Measurements from ENCODE around the gene LAMTOR5.
"Not testable (repeated sequence)": the region's sequence is repeated elsewhere in the genome, so short reads cannot be mapped to it uniquely, and the experiment has no call there.

Gene LAMTOR5

DNA sequence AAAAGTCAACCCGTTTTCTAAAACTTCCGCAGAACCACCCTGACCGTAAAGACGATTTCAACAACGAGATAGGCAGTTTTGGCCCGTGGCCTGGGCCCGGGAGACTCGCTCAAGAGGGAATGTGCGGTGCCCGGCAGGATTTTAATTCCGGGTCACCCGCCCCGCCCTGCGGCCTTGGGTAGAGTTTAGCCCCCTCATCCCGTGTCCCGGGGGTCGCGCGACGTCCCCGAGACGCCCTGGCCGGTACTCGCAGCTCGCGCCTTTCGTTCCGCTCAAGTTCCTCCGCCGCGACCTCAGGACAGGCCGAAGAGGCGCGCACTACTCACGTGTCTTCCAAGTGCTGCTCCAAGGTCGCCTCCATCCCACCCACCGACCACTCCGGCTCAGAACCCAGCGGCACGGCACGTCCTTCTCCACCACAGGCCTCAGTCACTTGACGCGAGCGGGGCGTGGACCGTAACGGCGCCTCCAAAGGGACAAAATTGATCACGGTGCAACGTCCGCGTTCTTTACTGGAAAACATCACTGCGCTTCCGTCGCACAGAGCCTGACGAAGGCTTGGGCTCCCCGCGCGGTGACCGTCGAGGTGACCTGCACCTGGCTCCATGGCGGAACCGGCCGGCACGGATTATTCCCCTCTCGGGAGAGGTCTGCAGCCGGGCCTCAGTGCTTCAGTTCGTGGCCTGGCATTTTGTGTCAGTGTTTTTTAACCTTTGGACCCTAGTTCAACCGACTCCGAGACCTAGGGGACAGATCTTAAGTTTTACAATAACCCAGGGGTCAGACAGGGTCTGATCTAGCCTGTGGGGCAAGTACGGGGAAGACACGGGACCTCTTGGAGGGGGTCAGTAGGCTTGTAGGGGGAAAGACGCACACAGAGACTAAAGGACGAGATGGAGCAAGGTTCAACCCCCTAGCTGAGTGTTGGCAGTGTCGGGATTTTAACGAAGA is at the start of gene LAMTOR5:
Gene LAMTOR5 (minus strand): TSS at position 435 of the 951 bp plus-strand sequence. CDS start 74 bp downstream, at position 361.
- in situ Hi-C loops (cut with MboI; ENCODE audit: low sequenced_read_pairs), result no loop called here

- in situ Hi-C loops (cut with MboI; ENCODE audit: low sequenced_read_pairs), result loop anchor here (10.0 kb wide), 1 partner anchor 252 kb away; no protein-coding TSS in a partner anchor
These were observed 49.7 kb upstream of the LAMTOR5 start for GRCh38 chr1:110457206-110457605.

DNA sequence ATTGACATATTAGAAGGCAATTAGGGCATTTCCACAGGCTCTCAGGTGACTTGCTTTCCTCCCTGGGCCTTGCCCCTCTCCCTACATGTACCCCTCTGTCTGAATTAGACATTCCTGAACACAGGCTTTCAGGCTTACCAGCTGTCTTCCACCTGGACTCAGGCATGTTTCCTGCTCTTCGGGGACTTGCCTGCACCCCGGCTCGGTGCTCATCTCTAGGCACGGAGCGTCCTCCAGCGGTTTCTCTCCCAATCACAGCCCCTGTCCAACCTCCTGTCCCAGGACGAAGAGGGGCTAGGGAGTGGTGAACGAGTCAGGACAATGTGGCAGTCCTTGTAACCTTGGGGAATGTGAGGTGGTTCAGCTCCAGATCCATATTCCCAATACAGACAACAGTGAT is 47.7 kb upstream of the LAMTOR5 start:
- in situ Hi-C loops (cut with MboI; ENCODE audit: low sequenced_read_pairs), result loop anchor here (10.0 kb wide), 1 partner anchor 250 kb away; no protein-coding TSS in a partner anchor

GRCh38 chr1:110454328-110454727 is 46.8 kb upstream of the LAMTOR5 start:
- in situ Hi-C loops (cut with MboI; ENCODE audit: low sequenced_read_pairs), result loop anchor here (10.0 kb wide), 1 partner anchor 250 kb away; no protein-coding TSS in a partner anchor

DNA sequence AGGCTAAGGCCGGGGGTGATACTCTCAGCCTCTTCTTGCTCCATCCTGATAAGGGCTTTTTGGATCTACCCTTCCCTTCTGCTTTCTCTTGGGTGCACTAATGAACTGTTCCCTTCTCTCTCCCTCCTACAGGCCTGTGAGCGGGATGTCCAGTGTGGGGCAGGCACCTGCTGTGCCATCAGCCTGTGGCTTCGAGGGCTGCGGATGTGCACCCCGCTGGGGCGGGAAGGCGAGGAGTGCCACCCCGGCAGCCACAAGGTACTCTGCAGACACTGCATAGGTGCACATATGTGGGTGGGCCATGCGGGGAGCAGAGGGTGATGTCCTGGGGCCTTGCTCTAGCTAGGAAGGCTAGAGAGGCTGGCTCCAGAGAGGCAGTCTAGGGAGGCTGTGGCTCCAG is 46.3 kb upstream of the LAMTOR5 start:
- in situ Hi-C loops (cut with MboI; ENCODE audit: low sequenced_read_pairs), result loop anchor here (10.0 kb wide), 1 partner anchor 249 kb away; no protein-coding TSS in a partner anchor

DNA sequence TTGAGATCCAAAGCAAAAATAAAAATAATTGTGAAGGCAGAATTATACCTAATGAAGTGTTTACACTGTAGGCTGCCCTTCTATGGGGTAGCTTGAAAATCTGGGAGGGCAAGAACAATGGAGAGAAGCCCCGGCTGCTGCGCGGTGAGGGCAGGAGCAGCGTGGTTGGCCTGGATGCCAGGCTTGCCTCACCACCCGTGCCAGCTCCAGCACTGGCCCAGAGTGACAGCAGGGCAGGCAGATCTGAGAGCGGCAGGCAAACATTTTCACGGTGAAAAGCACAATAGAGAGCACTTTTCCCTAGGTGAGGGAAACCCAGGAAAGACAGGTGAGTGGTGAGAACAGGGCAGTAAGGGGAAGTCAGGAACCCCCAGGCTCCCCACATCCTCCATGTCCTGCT is 44.8 kb upstream of the LAMTOR5 start:
- in situ Hi-C loops (cut with MboI; ENCODE audit: low sequenced_read_pairs), result loop anchor here (10.0 kb wide), 1 partner anchor 248 kb away; no protein-coding TSS in a partner anchor

DNA sequence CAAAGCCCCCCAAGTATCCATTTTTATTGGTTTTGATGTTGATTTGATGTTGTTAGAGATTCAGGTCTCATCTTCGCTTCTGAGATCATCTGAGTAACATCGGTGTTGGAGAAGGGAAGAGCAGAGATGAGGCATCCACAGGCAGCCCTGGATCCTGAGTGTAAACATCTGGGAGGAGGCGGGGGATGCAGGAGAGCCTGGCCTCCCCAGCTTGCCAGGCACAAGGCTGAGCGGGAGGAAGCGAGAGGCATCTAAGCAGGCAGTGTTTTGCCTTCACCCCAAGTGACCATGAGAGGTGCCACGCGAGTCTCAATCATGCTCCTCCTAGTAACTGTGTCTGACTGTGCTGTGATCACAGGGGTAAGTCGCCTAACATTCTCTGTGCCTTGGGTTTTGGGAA is 43.4 kb upstream of the LAMTOR5 start, which contains the start of gene PROK1:
Gene PROK1 (plus strand): TSS at position 221 of the 400 bp plus-strand sequence. CDS start 68 bp downstream, at position 289.
- in situ Hi-C loops (cut with MboI; ENCODE audit: low sequenced_read_pairs), result loop anchor here (10.0 kb wide), 1 partner anchor 246 kb away; no protein-coding TSS in a partner anchor

- in situ Hi-C loops (cut with MboI; ENCODE audit: low sequenced_read_pairs), result loop anchor here (10.0 kb wide), 1 partner anchor 245 kb away; no protein-coding TSS in a partner anchor
These were observed 42.5 kb upstream of the LAMTOR5 start for GRCh38 chr1:110449661-110450651.

GRCh38 chr1:110444561-110444960 is 37.1 kb upstream of the LAMTOR5 start:
- in situ Hi-C loops (cut with MboI; ENCODE audit: low sequenced_read_pairs), result no loop called here

GRCh38 chr1:110443451-110443850 is 36.0 kb upstream of the LAMTOR5 start:
- in situ Hi-C loops (cut with MboI; ENCODE audit: low sequenced_read_pairs), result no loop called here

GRCh38 chr1:110441888-110442287 is 34.4 kb upstream of the LAMTOR5 start:
- in situ Hi-C loops (cut with MboI; ENCODE audit: low sequenced_read_pairs), result no loop called here

DNA sequence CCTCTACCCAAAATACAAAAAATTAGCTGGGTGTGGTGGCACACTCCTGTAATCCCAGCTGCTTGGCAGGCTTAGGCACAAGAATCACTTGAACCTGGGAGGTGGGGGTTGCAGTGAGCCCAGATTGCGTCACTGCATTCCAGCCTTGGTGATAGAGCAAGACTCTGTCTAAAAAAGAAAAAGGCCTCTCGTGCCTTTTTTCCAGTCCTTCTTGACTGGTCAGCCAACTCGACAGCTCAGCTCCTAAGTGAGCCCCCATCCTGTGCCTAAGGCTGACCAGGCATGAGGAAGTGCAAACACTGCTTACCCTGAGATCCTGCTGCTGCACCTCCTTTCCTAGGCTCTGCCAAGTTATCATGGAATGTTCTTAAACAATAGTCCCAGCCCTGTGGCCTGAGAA is 33.4 kb upstream of the LAMTOR5 start:
- in situ Hi-C loops (cut with MboI; ENCODE audit: low sequenced_read_pairs), result no loop called here

DNA sequence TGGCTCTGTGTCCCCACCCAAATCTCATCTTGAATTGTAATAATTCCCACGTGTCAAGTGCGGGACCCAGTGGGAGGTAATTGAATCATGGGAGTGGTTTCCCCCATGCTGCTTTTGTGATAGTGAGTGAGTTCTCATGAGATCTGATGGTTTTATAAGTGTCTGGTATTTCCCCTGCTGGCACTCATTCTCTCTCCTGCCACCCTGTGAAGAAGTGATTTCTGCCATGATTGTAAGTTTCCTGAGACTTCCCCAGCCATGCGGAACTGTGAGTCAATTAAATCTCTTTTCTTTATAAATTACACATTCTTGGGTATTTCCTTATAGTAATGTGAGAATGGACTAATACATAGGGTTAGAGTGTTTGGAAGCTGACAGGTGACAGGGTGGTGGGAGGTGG is 32.4 kb upstream of the LAMTOR5 start:
- in situ Hi-C loops (cut with MboI; ENCODE audit: low sequenced_read_pairs), result not testable (repeated sequence)

GRCh38 chr1:110438893-110439292 is 31.4 kb upstream of the LAMTOR5 start:
- in situ Hi-C loops (cut with MboI; ENCODE audit: low sequenced_read_pairs), result no loop called here

DNA sequence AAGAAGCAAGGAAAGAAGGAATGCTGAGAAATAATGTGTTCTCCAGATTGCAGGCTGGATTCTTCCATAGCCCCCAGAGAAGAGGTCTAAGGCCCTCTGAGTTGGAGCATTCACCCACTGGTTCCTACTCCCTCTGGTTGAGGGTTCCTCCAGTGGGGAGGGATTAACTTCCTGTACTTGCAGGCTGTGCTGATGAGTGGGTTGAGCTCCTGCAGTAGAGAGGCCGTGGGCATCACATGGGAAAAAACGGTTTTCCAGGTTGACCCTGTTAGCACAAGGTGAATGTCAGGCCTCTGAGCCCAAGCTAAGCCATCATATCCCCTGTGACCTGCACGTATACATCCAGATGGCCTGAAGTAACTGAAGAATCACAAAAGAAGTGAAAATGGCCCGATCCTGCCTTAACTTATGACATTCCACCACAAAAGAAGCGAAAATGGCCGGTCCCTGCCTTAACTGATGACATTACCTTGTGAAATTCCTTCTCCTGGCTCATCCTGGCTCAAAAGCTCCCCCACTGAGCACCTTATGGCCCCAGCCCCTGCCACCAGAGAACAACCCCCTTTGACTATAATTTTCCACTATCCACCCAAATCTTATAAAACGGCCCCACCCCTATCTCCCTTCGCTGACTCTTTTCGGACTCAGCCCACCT is 30.3 kb upstream of the LAMTOR5 start:
- in situ Hi-C loops (cut with MboI; ENCODE audit: low sequenced_read_pairs), result not testable (repeated sequence)

- in situ Hi-C loops (cut with MboI; ENCODE audit: low sequenced_read_pairs), result no loop called here
These were observed 29.1 kb upstream of the LAMTOR5 start for GRCh38 chr1:110436635-110437034.

- in situ Hi-C loops (cut with MboI; ENCODE audit: low sequenced_read_pairs), result no loop called here
These were observed 27.5 kb upstream of the LAMTOR5 start for GRCh38 chr1:110434946-110435345.

DNA sequence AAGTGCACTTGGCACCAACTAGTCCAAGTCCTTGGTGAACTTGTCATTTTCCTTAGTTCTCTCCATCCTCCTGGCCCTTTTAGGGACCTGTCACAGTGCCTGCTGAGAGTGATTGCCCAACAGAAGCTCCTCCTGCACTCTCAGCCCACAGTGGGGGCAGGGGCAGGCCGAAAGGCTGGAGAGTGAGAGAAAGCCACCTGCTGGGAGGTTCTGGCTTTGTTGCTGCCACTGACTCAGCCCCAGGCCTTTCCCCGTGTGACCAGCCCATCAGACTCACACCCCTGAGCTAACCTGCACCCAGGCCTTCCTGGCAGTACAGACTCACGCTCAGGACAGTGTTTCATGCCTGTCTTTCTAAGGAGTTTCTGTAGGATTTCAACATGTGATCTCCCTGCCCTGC is 26.3 kb upstream of the LAMTOR5 start:
- in situ Hi-C loops (cut with MboI; ENCODE audit: low sequenced_read_pairs), result no loop called here

DNA sequence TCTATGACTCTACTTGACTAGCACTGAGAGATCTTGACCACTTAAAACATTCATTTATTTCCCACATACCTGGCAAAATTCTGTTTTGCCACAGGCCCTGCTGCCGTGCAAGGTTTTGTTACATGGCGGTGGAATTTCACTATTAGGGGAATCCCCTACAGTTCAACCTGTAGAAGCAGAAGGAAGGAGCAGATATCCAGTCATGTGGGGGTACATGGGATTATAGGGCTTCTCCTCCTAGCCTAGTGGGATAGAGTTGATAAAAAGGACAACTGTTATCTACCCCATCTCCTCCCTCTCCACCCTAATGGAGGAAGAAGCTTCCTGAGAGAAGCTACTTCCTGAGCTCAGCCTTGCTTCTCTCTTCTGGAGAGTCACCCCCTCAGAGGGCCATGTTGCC is 25.7 kb upstream of the LAMTOR5 start:
- in situ Hi-C loops (cut with MboI; ENCODE audit: low sequenced_read_pairs), result no loop called here

- in situ Hi-C loops (cut with MboI; ENCODE audit: low sequenced_read_pairs), result no loop called here
These were observed 23.4 kb upstream of the LAMTOR5 start for GRCh38 chr1:110430901-110431300.
